ENCODE results near the gene DTNB.

- TF ChIP-seq CTCF (conservative IDR thresholded peaks at IDR 0.05) (no peak), ZFX (IDR thresholded peaks at IDR 0.05) (no peak)
Observed at GRCh38 chr2:25588576-25588975, 84.8 kb downstream of the DTNB start.

All from C4-2B (cell line).